PFSK-1 (cell line): ENCODE data around the gene CALML3.

Source experiments
- POLR2AphosphoS5 ChIP-seq: IDR thresholded peaks from 2 replicates; pipeline ENCODE4 v1.6.1; 2012; ENCODE audit warnings: low read depth, mild to moderate bottlenecking, control low read depth, low read length, moderate library complexity
- SIN3A ChIP-seq: IDR thresholded peaks from 2 replicates; pipeline ENCODE4 v1.6.1; 2012; ENCODE audit warnings: mild to moderate bottlenecking, low read length, moderate library complexity, borderline replicate concordance; ENCODE audit not compliant: insufficient read depth
- TAF1 ChIP-seq: IDR thresholded peaks from 2 replicates; pipeline ENCODE4 v1.6.1; 2012; ENCODE audit warnings: low read length, control low read depth, borderline replicate concordance; ENCODE audit not compliant: insufficient read depth

DNA sequence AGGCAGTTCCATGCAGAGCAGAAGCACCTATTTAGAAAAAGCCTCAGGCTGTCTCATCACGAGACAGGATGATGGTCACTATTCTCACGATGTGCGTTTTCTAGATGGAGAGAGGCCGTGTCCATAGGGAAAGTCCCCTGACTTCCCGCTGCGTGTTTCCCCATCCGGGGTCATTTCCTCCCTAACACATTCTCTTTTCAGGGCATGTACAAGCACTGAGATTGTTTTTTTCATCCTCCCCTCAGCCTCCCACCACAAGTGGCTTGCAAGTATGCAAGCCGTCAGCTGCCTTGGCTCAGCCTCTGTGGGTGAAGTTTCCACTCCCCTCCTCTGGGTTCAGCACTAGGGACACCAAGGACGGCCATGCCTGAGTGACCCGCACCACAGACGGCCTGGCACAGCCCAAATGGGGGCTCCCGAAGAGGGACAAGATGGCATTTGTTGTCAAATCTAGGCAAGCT, 22.7 kb upstream of the CALML3 start:
- TF ChIP-seq POLR2AphosphoS5, result no peak
- no peak for TF ChIP-seq SIN3A
- TF ChIP-seq TAF1, result no peak
